ENCODE data around the gene GJA8.
A peak's percentile ranks its signal among the peaks of the same experiment; 100 is the strongest.
"Not testable (repeated sequence)": the region's sequence is repeated elsewhere in the genome, so short reads cannot be mapped to it uniquely, and the experiment has no call there.

GJA8 gene

GRCh38 chr1:147928236-147929132 lies 25.9 kb downstream of the GJA8 start, which contains the start of gene GPR89B:
TSS of gene GPR89B (plus strand) at chr1:147928420. CDS start at chr1:147928537, 117 bp downstream.
- DNase-seq (ENCODE audit: low read depth) = peak; percentile 89
- peak; percentile 70 for TF ChIP-seq POLR2A (IDR thresholded peaks at IDR 0.05; ENCODE audit: extremely low read depth, insufficient read length)
- peak within 1 kb of the TSS; percentile 70 for H3K4me3 ChIP-seq (ENCODE audit: low read depth, low read length)

GRCh38 chr1:147931137-147931536 lies 28.5 kb downstream of the GJA8 start:
- not testable (repeated sequence) for H3K4me3 ChIP-seq (ENCODE audit: low read depth, low read length); DNase-seq (ENCODE audit: low read depth)

GRCh38 chr1:147935296-147935695 lies 32.7 kb downstream of the GJA8 start:
- H3K4me3 ChIP-seq (ENCODE audit: low read depth, low read length); DNase-seq (ENCODE audit: low read depth): not testable (repeated sequence)

- DNase-seq (ENCODE audit: low read depth); H3K4me3 ChIP-seq (ENCODE audit: low read depth, low read length): not testable (repeated sequence)
These were observed 37.9 kb downstream of the GJA8 start for GRCh38 chr1:147940456-147940855.

GRCh38 chr1:147942563-147942962 lies 40.0 kb downstream of the GJA8 start:
- not testable (repeated sequence) for DNase-seq (ENCODE audit: low read depth); H3K4me3 ChIP-seq (ENCODE audit: low read depth, low read length)

GRCh38 chr1:147949517-147949916 lies 46.9 kb downstream of the GJA8 start:
- DNase-seq (ENCODE audit: low read depth); H3K4me3 ChIP-seq (ENCODE audit: low read depth, low read length): not testable (repeated sequence)
